ENCODE measurements around the gene GRPEL2. TPM values are rescaled to one million over a fixed set of nuclear protein-coding genes. Genes with fewer than 3 reads are reported as not detected.
"Not testable (repeated sequence)": the region's sequence is repeated elsewhere in the genome, so short reads cannot be mapped to it uniquely, and the experiment has no call there.

The GRPEL2 gene
- total and polyA plus RNA-seq, 2 of the 8 experiments (the other 6 are each of a cell fraction or from before 2014, with no cell fraction given): 11.2 to 52.2 TPM

- H3K79me2 ChIP-seq (ENCODE audit: control insufficient read depth in 1 of 2, insufficient read depth in 2 of 2, low read length in 2 of 2); H2BK20ac ChIP-seq (ENCODE audit: low read length); H4K5ac ChIP-seq (ENCODE audit: insufficient read length, low read depth, low read length); H4K91ac ChIP-seq (replicated peaks; ENCODE audit: insufficient read length, low read length); H3K56ac ChIP-seq (replicated peaks; ENCODE audit: insufficient read length, low read depth, low read length); H3K4me2 ChIP-seq (ENCODE audit: insufficient read depth in 1 of 2, low read depth in 2 of 2, low read length in 2 of 2); H4K20me1 ChIP-seq (replicated peaks in 1 of 2; ENCODE audit: control insufficient read depth in 1 of 2, insufficient read depth in 2 of 2, low read length in 2 of 2); H3K9ac ChIP-seq (replicated peaks in 1 of 4; ENCODE audit: extremely low read depth in 1 of 4, low read depth in 3 of 4, low read length in 3 of 4); H3K27ac ChIP-seq (ENCODE audit: low read depth, low read length); H3K18ac ChIP-seq (ENCODE audit: extremely low read depth, low read length); DNase-seq (ENCODE audit: low read depth in 1 of 2, low spot score in 2 of 2); H3K4me3 ChIP-seq (ENCODE audit: extremely low read depth in 1 of 4, insufficient read depth in 2 of 4, low read depth in 3 of 4, low read length in 4 of 4); H3K79me1 ChIP-seq (ENCODE audit: low read depth, low read length); H3K4ac ChIP-seq (replicated peaks; ENCODE audit: insufficient read length, low read depth, low read length); H2BK5ac ChIP-seq (ENCODE audit: low read depth, low read length); H3K36me3 ChIP-seq (ENCODE audit: control insufficient read depth in 2 of 4, insufficient read depth in 4 of 4, low read length in 3 of 4); H3K23ac ChIP-seq (ENCODE audit: insufficient read length); H2AFZ ChIP-seq (ENCODE audit: low read length); H2BK120ac ChIP-seq (replicated peaks; ENCODE audit: low read depth, low read length); H2BK12ac ChIP-seq (ENCODE audit: low read depth, low read length); H2BK15ac ChIP-seq (ENCODE audit: low read length); H3K9me3 ChIP-seq (ENCODE audit: insufficient read depth in 2 of 2, low read depth in 1 of 2, low read length in 1 of 2); H3K4me1 ChIP-seq (replicated peaks in 1 of 4; ENCODE audit: control insufficient read depth in 3 of 4, insufficient read depth in 4 of 4, low read length in 3 of 4); H3K14ac ChIP-seq (ENCODE audit: insufficient read length); H4K8ac ChIP-seq (ENCODE audit: extremely low read depth, insufficient read depth, low read length); H3K27me3 ChIP-seq (replicated peaks in 1 of 4; ENCODE audit: control insufficient read depth in 3 of 4, extremely low read depth in 1 of 4, insufficient read depth in 3 of 4, low read length in 3 of 4); H3K23me2 ChIP-seq (ENCODE audit: low read depth, low read length); FAIRE-seq; H2AK5ac ChIP-seq (ENCODE audit: low read depth, low read length): not testable (repeated sequence)
- ChIA-PET POLR2A (ENCODE audit: partially characterized antibody) (interaction anchor here (0.6 kb wide), 1 partner anchor 1531 kb away, joined by 3 read pairs; no protein-coding TSS in a partner anchor), CTCF (ENCODE audit: partially characterized antibody) (interaction anchor here (1.6 to 46.1 kb wide), 3 partner anchors 9 to 43 kb away, joined by 3 to 1310 read pairs (median 8); no protein-coding TSS in a partner anchor)
Measured at GRCh38 chr5:149394996-149395395, 49.7 kb downstream of the GRPEL2 start.

Data from H1 (cell line).